Stomach (tissue), 9 donors: Measurements from ENCODE around the gene DENND6A. TPM values are rescaled to one million over a fixed set of nuclear protein-coding genes. Genes with fewer than 3 reads are reported as not detected.
A peak's percentile ranks its signal among the peaks of the same experiment; 100 is the strongest.

Experiments
- DNase-seq, 2 donors: peaks; one replicate each; pipeline versions ENCODE4 v3.0.0 to v3.0.0-alpha.2; 2013 to 2019
- H3K27ac ChIP-seq, 5 donors: fragments of 200-600 bp in 4 of 5; sonication (generic) in 4 of 5; one replicate each; pipeline ENCODE4 v1.5.1; 2013 to 2019; ENCODE audit warnings: mild to moderate bottlenecking in 1 of 5, moderate library complexity in 1 of 5
- H3K27me3 ChIP-seq, 3 donors: fragments of 200-600 bp; sonication (generic); one replicate each; pipeline ENCODE4 v1.5.1; 2017 to 2019; ENCODE audit warnings: mixed run types in 1 of 3
- H3K36me3 ChIP-seq, 4 donors: fragments of 200-600 bp; sonication (generic); 1 replicate in 3 of 4; 2 replicates in 1 of 4; pipeline ENCODE4 v1.5.1; 2016 to 2019
- H3K4me1 ChIP-seq, 4 donors: fragments of 200-600 bp; sonication (generic); one replicate each; pipeline ENCODE4 v1.5.1; 2016 to 2019
- H3K4me3 ChIP-seq, 4 donors: fragments of 200-600 bp; sonication (generic) in 3 of 4; one replicate each; pipeline ENCODE4 v1.5.1; 2016 to 2019; ENCODE audit warnings: mild to moderate bottlenecking in 1 of 4
- H3K9me3 ChIP-seq, 4 donors: fragments of 200-600 bp; sonication (generic); one replicate each; pipeline ENCODE4 v1.5.1; 2016 to 2019
- CTCF ChIP-seq, 7 experiments: fragments of 450-650 bp in 4 of 7; fragments of 200-600 bp in 3 of 7; sonication (generic) in 3 of 7; IDR thresholded peaks; one replicate each; pipeline ENCODE4 v1.5.1; 2016 to 2019; ENCODE audit warnings: antibody characterized with exemption in 7 of 7, control low read depth in 2 of 7, mild to moderate bottlenecking in 1 of 7
- EP300 ChIP-seq: sonication (generic); formaldehyde crosslinking; IDR thresholded peaks from one replicate; pipeline ENCODE4 v1.6.1; 2017; ENCODE audit warnings: antibody characterized with exemption
- POLR2A ChIP-seq, 4 donors: fragments of 450-650 bp; IDR thresholded peaks; one replicate each; pipeline ENCODE4 v1.6.1; 2016; ENCODE audit warnings: antibody characterized with exemption in 4 of 4, control low read depth in 2 of 4, mild to moderate bottlenecking in 1 of 4, moderate library complexity in 1 of 4
- POLR2AphosphoS5 ChIP-seq, 3 donors: sonication (generic); formaldehyde crosslinking; IDR thresholded peaks; one replicate each; pipeline ENCODE4 v1.6.1; 2016; ENCODE audit warnings: antibody characterized with exemption in 3 of 3
- WGBS, 5 donors: extraction: QIAGEN DNeasy Blood & Tissue Kit in 3 of 5; methylation state at CpG; one replicate each; pipeline versions ENCODE4 v1.1.5 to v1.1.7; 2013 to 2018; 5-methylcytosine and 5-hydroxymethylcytosine counted together
- intact Hi-C: fragments of 100-400 bp; cut with DNase I; formaldehyde crosslinking; loops from one replicate; pipeline ENCODE4 v1.15.1; 2023; ENCODE audit warnings: low total_unique reads
- polyA plus RNA-seq, 3 donors: library from polyadenylated mRNA; stranded (reverse); fragments of 200-250 nt; gene quantifications; one replicate each; pipeline ENCODE4 v1.2.3, GENCODE V29; 2013
- total RNA-seq, 5 donors: library from RNA; depleted of rRNA; stranded (reverse); fragments of >200 nt; gene quantifications; one replicate each; pipeline versions ENCODE4 v1.1.0 to v1.2.3, GENCODE V29; 2014 to 2016
- donor health status: healthy with polysubstance abuse.
- donor health status: Bipolar disorder and iron deficiency.
- donor health status: healthy.

The DENND6A gene
- total and polyA plus RNA-seq, 8 donors = 6.5 to 110 (median 11.0) TPM

- H3K36me3 ChIP-seq = peaks cover 20 to 90% (median 81%) of the 10 kb centered on the region in 4 donors
- no peaks in the 10 kb centered on the region for H3K27me3 ChIP-seq
Measured at GRCh38 chr3:57661404-57661803, 31.5 kb downstream of the DENND6A start.

GRCh38 chr3:57659806-57660439 is 33.0 kb downstream of the DENND6A start:
- 96 to 98% (median 97%) methylated on average over 4 of the region's 4 CpGs for WGBS, 5 donors

More at GRCh38 chr3:57661404-57661803, 31.5 kb downstream of the DENND6A start:
- H3K27ac ChIP-seq = no peak overlapping the region
- no peaks in the 10 kb centered on the region for H3K9me3 ChIP-seq
- intact Hi-C loops = no loop called here
- no peak overlapping the region for H3K4me3 ChIP-seq
- H3K4me1 ChIP-seq = peaks cover 0 to 11% (median 0%) of the 10 kb centered on the region in 4 donors
- TF ChIP-seq POLR2A (IDR thresholded peaks at IDR 0.05) = no peak
- no peak for TF ChIP-seq CTCF (IDR thresholded peaks at IDR 0.05)
- no peak for TF ChIP-seq EP300
- DNase-seq = no peak

GRCh38 chr3:57659004-57659673 is 33.7 kb downstream of the DENND6A start:
- DNase-seq = no peak
- WGBS, 5 donors = 80 to 86% (median 84%) methylated on average over 1 of the region's 1 CpG
- H3K4me1 ChIP-seq = peaks cover 0 to 11% (median 0%) of the 10 kb centered on the region in 4 donors
- intact Hi-C loops = no loop called here
- TF ChIP-seq EP300 (no peak), POLR2A (IDR thresholded peaks at IDR 0.05) (no peak), POLR2AphosphoS5 (IDR thresholded peaks at IDR 0.05) (no peak), CTCF (IDR thresholded peaks at IDR 0.05) (no peak)
- peaks cover 18 to 89% (median 77%) of the 10 kb centered on the region in 4 donors for H3K36me3 ChIP-seq
- H3K4me3 ChIP-seq = no peak overlapping the region
- H3K27me3 ChIP-seq = no peaks in the 10 kb centered on the region
- peak overlapping the region in 2 of 5 donors; percentile 4 to 9 for H3K27ac ChIP-seq
- H3K9me3 ChIP-seq = no peaks in the 10 kb centered on the region

More at GRCh38 chr3:57659806-57660439, 33.0 kb downstream of the DENND6A start:
- Histone ChIP-seq H3K4me1 (peaks cover 0 to 11% (median 0%) of the 10 kb centered on the region in 4 donors), H3K27ac (no peak overlapping the region), H3K27me3 (no peaks in the 10 kb centered on the region), H3K36me3 (peaks cover 18 to 89% (median 78%) of the 10 kb centered on the region in 4 donors), H3K4me3 (no peak overlapping the region), H3K9me3 (no peaks in the 10 kb centered on the region)
- no peak for DNase-seq
- TF ChIP-seq EP300 (no peak), CTCF (IDR thresholded peaks at IDR 0.05) (no peak), POLR2A (IDR thresholded peaks at IDR 0.05) (no peak), POLR2AphosphoS5 (IDR thresholded peaks at IDR 0.05) (no peak)
- intact Hi-C loops = no loop called here

GRCh38 chr3:57658536-57658935 is 34.3 kb downstream of the DENND6A start:
- intact Hi-C loops = no loop called here
- peaks cover 18 to 87% (median 77%) of the 10 kb centered on the region in 4 donors for H3K36me3 ChIP-seq
- no peak for DNase-seq

More at GRCh38 chr3:57658536-57658935, 34.3 kb downstream of the DENND6A start:
- H3K9me3 ChIP-seq = no peaks in the 10 kb centered on the region
- H3K4me1 ChIP-seq = peaks cover 0 to 11% (median 0%) of the 10 kb centered on the region in 4 donors
- peak overlapping the region in 1 of 5 donors; percentile 9 for H3K27ac ChIP-seq
- TF ChIP-seq EP300 (no peak), POLR2A (IDR thresholded peaks at IDR 0.05) (no peak), POLR2AphosphoS5 (IDR thresholded peaks at IDR 0.05) (no peak), CTCF (IDR thresholded peaks at IDR 0.05) (no peak)
- H3K4me3 ChIP-seq = no peak overlapping the region
- H3K27me3 ChIP-seq = no peaks in the 10 kb centered on the region
